IPS-NIHi11 (cell line): ENCODE measurements around the gene BTBD16.

Experiments used
- DNase-seq: peaks from one replicate; pipeline ENCODE4 v3.0.0; 2012; ENCODE audit warnings: mixed read lengths, low spot score

The BTBD16 gene

DNA sequence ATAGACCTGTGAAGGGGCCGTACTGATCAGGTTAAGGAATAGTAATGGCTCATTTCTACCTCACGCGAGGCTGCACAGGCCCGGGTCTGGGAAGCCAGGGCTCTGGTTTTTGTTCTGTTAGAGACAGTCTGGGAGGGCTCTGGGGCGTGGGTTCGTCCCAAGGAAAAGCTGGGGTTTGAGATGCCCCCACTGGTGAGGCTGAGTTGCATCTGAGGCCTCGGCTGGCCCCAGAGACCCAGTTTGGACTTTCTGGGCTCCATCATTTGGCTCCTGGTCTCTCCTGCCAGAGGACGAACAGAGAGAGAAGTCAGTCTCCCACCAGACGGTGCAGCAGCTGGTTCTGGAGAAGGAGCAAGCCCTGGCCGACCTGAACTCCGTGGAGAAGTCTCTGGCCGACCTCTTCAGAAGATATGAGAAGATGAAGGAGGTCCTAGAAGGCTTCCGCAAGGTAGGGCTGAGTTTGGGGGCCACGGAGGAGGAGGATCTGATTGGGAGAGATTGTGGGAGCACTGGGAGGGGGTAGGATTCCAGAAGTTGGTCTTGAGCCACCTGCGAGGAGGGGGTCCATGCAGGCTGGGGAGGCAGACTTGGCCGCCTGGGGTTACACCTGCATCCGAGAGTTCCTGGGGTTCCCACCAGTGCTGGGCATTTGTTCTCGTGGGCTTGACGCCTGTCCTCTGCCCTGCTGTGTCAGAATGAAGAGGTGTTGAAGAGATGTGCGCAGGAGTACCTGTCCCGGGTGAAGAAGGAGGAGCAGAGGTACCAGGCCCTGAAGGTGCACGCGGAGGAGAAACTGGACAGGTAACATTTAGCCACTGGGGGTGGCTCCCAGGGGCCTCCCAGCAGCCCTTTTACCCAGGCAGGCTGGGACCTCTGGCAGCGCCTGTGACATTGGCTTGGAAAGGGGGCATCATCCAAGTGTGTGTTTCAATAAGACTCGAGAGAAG lies 22.5 kb upstream of the BTBD16 start:
- no peak for DNase-seq

DNA sequence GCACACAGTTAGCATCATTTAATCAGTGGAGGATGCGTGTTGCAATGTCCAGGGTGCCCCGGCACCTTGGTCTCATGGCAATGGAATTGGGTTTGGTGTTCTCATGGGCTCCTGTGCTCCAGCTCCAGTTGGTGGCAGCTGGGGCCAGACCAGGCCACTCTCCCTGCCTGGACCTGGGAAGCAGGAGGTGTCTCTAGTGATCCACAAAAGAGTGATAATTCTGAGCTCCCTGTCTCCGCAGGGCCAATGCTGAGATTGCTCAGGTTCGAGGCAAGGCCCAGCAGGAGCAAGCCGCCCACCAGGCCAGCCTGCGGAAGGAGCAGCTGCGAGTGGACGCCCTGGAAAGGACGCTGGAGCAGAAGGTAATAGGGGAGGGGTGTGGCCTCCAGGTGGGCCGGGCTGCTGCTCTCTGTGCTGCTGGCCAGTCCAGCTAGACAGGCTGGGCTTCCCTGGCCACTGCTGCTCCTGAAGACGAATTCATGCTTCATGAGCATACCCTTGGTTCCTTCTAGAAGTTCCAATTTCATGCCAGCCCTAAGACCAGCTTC lies 21.7 kb upstream of the BTBD16 start:
- peak; percentile 64 for DNase-seq

DNA sequence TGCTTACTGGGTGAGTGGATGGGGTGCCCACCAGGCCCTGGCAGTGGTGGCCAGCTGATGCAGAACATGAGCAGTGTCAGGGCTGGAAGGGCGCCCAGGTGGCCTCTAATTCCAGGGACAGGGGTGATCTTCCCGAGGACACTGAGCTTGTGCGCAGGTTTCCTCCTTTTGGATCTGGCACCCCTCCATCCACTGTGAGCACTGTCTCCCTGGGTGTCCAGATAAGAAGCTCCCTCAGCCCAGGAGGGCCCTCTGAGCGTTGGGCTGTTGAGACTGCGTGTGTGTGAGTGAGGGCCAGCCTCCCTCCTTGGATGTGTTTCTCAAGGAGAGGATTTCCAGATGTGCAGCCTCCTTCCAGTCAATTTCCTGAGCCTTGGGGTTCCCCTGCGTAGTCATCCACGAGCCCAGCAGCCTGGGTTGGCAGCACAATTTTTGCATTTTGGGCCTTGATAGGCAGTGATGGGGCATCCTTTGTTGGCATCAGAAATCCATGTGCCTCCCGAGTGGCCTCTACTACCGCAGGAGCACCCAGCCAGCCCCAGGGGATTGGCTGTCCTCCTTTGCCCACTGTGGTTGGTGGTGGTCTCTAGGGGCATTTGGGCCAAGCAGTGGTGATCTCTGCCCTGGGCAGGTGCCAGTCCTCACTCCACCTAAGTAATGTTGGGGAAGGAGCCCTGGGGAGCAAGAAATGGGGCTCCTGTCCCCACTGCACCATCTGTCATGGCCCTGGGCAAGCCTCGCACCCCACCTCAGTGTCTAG lies 20.9 kb upstream of the BTBD16 start:
- no peak for DNase-seq

DNA sequence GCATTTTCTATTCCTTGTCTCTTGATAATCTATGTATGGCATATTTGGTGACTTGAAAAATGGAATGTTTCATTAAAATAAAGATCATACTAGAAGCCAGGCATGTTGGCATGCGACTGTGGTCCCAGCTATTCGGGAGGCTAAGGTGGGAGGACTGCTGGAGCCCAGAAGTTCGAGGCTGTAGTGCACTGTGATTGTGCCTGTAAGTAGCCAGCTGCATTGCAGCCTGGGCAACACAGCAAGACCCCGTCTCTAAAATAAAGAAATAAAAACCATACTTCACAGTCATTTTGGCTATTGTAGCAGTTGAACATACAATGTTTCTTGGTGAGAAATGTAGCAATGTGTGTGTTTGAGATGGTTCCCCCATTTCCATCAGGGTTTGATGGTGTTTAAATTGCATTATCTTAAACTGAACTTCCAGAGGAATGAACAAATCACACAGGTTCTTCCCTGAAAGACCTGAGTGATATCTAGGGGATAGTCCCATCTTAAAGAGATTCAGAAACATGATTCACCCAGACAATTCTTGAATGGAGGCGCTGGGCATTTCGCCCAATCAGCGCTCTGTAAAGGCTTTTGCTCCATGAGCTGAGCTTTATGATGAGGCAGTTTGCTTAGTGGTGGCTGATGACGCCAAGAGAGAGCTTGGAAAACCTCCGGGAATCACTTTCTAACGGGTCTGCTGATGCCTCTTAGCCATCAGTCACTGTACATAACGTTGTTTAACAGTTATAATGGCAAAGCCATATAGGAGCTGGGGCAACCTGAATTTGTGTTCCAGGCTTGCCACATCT lies 19.4 kb upstream of the BTBD16 start:
- DNase-seq: no peak

DNA sequence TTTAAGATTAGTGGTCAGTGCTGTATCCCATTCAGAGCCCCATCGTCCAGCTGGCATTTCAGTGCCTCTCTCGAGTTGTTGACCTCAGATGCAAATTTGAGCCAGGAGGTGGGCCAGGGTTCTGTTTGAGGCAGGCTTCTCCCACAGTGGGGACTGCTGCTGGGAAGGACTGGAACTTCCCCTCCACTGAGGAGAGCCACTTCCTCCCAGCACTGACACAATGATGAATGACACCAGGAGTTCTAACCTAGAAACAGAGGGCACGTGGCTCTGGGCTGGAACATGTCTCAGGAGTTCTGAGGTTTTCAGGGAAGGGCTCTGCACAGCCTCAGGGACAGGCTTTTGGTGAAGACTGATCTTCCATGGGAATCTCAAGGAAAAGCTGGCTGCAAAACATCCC lies 18.3 kb upstream of the BTBD16 start:
- DNase-seq: no peak

DNA sequence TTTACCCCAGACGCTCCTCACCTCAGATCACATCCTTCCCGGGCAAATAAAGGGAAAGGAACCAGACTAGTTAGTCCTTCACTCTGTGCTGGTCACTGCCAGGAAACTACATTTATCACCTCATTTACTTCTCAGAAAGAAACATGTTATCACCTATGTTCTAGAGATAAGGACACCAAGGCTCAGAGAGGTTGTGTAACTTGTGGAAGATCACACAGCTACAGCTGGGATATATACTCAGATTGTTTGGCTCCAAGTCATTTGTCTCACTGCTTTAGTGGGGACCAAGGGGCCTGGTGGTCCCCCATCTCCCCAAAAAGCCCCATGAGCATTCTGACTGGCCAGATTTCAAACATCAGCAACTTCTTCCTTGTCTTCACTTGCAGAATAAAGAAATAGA lies 17.5 kb upstream of the BTBD16 start:
- no peak for DNase-seq

DNA sequence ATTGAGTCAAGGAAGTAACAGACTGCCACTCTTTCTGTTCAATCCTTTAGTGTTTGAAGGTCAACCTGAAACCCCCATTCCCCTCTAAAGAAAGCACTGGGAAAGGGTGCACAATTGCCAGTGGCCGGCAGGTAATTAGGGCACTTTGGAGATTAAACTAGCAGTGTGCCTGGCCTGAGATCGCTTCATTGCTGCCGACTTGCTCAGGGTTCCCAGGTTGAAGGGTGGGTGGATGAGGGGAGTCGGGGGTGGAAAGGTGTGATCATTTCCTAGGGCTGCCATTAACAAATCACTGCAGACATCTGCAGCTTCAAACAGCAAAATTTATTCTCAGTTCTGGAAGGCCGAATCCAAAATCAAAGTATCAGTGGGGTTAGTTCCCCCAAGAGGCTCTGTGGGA lies 16.3 kb upstream of the BTBD16 start:
- no peak for DNase-seq

DNA sequence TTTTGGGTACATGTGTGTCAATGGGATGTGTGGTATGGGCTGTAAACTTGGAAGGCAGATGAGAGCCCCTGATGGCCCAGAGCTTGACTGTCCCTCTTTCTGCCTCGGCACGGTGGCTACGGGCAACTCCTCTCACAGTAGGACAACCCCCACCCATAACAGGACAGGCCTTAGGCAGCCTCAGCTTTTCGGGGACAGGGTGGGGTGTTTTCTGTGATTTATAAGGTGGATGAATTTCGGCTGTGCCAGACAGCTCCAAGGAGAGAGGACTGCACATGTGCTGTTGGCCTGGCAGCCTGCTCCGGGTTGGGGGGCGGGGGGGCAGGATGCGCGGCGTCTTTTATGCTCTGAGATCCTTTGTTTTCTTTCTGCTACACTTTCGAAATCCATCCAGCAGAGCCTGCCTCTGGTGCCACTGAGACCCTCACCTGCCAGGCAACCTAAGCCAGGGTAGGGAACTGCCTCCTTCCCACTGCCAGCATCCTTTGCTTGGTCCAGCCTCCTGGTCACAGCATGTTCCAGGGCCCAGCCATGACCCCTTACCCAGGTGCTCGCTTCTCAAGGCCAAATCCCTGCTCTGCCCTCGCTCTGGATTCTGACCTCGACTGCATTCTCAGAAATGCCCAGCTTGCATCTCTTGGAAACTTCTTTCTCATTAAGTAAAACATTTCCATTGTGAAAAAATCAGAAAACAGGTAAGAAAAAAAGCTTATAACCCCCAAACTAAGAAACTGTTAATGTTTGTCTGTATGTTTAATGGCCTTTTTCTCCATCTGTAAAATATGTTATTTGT lies 15.4 kb upstream of the BTBD16 start:
- DNase-seq: no peak

DNA sequence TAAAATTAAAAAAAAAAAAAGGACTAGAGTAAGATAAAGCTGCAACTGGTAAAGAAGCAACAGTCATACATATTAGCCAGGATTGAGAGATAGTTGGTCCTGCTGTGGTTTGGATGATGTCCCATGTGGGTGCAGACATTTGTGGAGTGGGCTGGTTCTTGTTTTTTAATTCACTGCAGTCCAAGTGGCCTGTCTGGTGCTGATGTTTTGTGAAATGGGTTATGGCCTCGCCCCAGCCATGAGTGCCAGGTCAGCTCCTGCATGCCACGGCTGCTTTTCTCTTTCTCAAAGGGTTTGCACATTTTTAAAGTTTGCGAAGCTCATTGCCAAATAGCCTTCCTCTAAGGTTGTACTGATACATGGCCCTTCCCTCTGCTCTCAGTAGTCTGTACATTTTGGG lies 14.1 kb upstream of the BTBD16 start:
- DNase-seq: no peak

DNA sequence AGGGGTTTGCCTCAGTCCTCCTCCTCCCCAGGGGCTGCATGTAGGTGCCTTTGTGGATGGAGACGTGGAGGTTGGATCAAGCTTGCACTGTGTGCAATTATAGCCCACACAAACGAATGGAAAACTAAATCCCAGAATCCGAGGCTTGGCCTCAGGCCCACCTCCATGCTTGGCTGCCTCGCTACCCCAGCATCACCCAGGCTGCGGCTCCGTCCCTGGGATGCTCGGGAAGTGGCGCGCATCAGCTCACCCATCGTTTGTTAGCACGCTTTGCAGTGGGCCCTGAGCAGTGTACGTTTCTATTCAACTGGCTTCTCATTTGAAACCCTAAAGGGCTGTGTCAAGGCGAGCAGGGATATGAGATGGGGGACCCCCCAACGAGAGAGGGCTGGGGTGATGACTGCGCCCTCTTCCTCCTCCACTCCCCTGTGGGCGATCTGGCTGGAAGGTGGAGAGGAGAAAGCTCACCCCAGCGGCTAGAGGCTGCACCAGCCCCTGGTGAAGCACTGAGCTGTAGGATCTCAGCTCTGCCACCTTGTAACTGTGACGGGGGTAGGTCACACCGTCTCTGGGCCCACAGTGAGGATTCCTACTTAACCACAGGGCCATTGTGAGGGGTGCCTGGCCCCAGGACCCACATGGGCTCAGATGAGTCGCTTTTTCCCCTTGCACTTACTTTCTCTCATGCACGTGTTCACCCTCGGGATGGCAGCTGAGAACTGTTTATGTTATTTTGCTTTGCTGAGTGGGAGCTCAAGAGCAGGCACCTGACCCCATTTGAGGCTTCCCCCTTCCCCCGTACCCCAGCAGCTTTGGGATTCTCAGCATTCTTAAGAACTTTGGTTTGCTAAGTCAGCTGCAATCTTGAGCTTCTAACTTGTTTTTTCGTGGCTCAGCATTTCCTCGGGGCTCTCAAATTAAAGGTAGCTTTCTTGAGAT lies 12.7 kb upstream of the BTBD16 start:
- DNase-seq: peak; percentile 46

DNA sequence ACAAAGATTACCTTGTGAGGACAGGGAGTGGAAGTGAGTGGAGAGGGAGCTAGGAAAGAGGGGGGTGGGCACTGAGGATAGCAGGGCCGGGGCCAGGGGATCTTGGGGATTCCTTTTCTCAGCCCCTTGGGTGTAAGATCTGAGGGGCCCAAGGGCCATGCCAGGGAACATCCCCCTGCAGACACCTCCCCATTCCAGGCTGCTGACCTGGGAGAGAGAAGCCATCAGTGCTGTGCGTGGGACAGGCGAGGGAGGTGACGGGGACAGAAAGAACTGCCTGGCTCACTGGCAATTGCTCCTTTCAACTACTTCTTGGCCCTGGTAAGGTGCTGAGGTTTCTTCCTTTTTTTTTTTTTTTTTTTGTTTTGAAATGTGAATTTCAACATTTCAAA lies 12.0 kb upstream of the BTBD16 start:
- peak; percentile 30 for DNase-seq

DNA sequence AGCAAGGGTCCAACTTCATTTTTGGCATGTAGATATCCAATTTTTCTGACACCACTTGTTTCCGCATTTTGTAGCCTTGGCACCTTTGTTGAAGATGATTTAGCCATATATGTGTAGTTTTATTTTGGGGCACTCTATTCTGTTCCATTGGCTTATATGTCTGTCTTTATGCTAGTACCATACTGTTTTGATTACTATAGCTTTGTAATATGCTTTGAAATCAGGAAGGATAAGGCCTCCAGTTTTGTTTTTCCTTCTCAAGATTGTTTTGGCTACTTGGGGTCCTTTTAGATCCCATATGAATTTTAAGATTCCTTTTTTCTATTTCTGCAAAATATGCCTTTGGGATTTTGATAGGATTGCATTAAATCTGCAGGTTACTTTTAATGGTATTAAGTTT lies 9.5 kb upstream of the BTBD16 start:
- no peak for DNase-seq

DNA sequence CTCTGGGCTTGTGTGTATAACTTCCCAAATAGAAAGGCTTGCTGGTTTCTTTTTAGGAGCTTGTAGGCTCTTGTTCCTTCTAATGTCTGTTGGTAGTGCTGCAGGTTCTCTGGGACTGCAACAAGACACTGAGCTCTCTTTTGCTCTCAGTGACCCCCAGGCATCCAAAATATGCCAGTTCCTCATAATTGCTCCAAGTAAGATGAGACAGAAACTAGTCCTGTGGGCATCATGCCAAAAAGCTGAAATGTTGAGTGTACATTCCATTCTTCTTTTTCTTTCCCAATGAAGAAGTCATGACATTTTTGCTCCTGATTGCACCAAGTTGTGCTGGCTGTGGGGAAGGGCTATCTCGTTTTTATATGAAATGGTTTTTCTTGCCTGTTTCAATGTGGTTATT lies 7.1 kb upstream of the BTBD16 start:
- DNase-seq: peak; percentile 42

DNA sequence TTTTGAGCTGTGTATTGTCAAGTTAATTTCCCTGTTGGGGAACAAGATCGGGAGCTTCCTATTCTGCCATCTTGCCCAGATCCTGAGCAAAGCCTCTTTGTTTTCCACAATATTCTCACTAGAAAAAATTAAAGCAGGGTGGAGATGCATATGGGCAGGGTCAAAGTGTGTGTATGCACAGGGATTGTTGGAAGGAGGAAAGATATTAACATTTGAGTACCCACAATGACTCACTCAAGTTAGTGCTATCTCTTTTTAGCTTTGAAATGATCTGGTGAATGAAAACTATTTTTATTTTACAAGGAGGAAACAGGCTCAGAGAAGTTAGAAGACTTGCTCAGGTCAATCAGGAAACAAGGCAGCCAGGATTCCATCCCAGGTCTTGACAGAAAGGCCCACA lies 6.7 kb upstream of the BTBD16 start:
- DNase-seq: no peak

DNA sequence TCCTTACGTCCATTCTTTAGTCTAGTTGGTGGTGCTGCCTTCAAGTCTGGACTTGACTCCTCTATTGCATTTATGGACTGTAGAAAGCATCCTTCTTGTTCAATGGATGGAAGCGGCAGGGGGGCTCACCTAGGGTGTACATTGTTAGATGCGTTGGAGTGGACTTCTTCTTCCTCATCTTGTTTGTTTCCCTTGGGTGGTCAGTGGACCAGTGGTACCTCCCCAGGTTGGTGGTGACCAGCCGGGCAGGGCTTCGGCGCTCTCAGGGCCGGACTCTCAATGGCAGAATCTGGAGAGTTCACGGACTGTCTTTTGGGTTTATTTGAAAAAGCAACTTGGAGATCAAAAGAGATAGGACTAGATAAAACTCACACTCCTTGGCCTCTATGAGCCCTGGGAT lies 6.2 kb upstream of the BTBD16 start:
- DNase-seq: no peak

DNA sequence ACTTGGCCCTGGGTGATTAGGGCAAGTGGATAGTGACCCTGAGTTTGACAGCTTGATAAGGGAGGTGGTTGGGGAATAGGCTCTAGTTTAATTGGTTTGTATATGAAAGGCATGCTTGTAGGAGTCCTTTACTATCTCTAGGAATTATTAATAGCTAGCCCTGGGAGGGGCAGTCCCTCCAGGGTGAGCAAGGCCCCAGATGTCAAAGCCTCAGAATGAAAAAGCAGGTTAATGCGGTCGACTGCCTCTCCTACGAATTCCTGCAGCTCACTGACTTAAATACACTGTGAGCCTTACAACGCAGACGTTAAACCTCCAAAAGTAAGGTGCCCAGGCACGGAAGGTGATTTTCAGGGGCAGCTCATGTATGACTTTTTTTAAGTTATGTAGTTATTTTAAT lies 5.2 kb upstream of the BTBD16 start:
- no peak for DNase-seq

DNA sequence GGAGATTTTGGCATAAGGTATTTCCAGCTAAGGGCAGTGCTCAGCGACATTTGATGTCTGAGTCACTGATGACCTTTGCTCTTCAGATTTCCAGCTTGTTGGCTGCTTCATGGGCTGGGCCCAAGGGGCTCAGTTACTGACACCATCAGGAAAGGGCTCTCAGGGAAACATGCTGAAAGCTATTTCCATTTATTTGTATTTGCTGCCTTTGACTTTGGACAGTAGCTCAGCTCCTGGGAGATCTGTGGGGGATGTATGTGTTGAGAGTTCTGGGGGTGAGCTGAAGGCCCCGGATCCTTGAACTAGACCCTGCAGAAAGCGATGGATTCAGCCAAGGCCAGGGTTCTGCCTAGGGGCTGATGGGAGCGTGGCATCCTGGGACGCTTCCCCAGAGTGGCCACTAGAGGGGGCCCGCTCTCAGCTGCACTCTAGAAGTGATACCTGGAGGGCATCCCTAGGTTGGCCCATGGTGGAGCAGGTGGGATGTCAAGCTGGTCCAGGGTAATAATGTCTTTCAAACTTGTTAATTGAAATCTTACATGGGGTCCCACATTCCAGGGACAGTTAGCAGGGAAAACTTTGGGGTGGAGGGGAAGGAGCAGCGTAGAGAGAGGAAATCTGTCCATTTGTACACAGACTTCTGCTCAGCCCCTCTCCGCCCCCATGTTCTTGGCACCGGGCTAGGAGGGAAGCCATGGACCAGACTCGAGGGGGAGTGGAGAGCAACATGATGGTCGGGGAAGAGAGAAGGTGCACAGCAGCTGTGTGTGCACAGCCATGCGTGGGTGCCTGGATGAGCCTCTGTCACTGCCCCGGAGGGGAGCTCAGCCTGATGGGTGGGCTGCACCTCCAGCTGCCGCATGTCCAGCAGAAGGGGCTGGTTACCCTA lies 3.0 kb upstream of the BTBD16 start:
- DNase-seq: peak; percentile 91

DNA sequence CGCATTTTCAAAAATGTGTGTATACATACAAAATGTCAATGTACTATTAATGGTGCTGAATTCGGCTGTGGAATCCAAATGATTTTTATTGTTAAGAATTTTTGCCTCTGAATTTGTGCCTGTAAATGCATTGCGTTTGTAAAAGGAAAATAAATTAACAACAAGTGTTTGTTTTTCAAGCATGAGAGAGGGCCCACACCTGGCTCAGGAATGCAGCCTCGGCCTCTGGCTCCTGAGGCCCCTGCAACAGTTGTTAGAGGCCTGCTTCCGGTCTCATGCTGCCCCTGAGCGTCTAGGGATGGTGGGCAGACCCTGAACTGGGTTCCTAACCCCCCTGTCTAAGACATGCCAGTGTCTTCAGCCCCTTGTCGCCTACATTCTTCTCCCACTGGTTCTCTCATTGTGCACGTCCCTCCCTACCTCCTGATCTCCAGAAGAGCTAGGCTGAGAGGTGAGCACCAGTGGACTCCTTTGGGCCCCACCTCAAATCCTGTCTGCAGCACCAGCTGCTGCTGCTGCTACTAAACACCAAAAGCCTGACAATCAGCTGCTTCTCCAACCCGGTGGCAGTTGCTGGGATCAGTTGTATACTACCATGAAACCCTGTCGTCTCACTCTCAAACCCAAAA lies 1.9 kb upstream of the BTBD16 start:
- no peak for DNase-seq
